OCI-LY3 (cell line): Measurements from ENCODE around the gene AMOT.

Experiments
- CTCF ChIP-seq: fragments of 200-600, 300-600 bp; sonication (generic); IDR thresholded peaks from 2 replicates; pipeline ENCODE4 v1.5.1; 2014; ENCODE audit warnings: antibody characterized with exemption, low read length, low read depth
- EZH2phosphoT487 ChIP-seq: fragments of 200-600 bp; shearing (Covaris generic); IDR thresholded peaks from 2 replicates; pipeline ENCODE4 v1.6.1; 2018; ENCODE audit warnings: antibody characterized with exemption, mixed run types, low read depth

- TF ChIP-seq CTCF (no peak), EZH2phosphoT487 (no peak)
Observed at GRCh38 chrX:112799425-112799824, 41.2 kb downstream of the AMOT start.
